Left colon (tissue), 2 donors: ENCODE results near the gene HBA2. TPM values are rescaled to one million over a fixed set of nuclear protein-coding genes. Genes with fewer than 3 reads are reported as not detected.
"Not testable (repeated sequence)": the region's sequence is repeated elsewhere in the genome, so short reads cannot be mapped to it uniquely, and the experiment has no call there.

Experiments used
- ATAC-seq: fragments of 200-7000 bp; cut with Tn5 transposase; one replicate; pipeline ENCODE4 v1.9.1; 2020; ENCODE audit warnings: mild to moderate bottlenecking, moderate library complexity
- DNase-seq, 2 donors: peaks; one replicate each; pipeline ENCODE4 v3.0.0-alpha.2; 2020
- intact Hi-C, 2 donors: fragments of 100-400 bp; cut with DNase I in 1 of 2; cut with micrococcal nuclease in 1 of 2; formaldehyde crosslinking; loops; one replicate each; pipeline versions ENCODE4 v1.11.2 to v1.14.0; 2022; cut with DNase I, micrococcal nuclease
- total RNA-seq, 2 donors: library from RNA; stranded (reverse); fragmentation: NEBNext Ultra II Directional; extraction: Animal tissue kit (Norgen Biotek cat#: 25700); gene quantifications; one replicate each; pipeline ENCODE4 v1.2.1, GENCODE V29; 2021
- donor health status: DM: no; HTN: no; CAD: no.
- donor health status: DM: yes; HTN: yes; CAD: no.

The HBA2 gene
- total RNA-seq, 2 donors from 2014 or later = 4.9 to 14.0 TPM

DNA sequence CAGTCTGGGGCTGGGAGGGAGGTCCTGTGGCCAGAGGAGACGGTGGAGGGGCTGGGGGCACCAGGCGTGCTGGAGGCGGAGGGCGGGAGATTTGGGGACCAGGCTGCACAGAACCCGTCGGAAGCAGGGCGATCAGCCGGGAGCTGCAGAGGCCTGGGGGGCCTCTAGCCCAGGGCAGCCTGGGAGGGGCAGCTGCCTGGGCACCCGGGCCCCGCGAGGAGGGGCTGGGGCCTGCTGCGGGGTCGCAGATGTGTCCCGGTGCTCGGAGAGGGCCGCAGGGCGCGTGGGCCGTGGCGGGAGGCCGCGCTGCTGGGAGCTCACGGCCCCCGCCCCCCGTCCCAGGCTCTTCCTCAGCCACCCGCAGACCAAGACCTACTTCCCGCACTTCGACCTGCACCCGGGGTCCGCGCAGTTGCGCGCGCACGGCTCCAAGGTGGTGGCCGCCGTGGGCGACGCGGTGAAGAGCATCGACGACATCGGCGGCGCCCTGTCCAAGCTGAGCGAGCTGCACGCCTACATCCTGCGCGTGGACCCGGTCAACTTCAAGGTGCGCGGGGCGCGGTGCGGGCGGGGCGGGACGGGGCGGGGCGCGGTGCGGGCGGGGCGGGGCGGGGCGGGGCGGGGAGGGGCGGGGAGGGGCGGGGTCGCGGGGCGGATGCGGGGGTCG is 19.0 kb upstream of the HBA2 start:
- DNase-seq, intact Hi-C loops: not testable (repeated sequence)
- ATAC-seq = peak; percentile 50

DNA sequence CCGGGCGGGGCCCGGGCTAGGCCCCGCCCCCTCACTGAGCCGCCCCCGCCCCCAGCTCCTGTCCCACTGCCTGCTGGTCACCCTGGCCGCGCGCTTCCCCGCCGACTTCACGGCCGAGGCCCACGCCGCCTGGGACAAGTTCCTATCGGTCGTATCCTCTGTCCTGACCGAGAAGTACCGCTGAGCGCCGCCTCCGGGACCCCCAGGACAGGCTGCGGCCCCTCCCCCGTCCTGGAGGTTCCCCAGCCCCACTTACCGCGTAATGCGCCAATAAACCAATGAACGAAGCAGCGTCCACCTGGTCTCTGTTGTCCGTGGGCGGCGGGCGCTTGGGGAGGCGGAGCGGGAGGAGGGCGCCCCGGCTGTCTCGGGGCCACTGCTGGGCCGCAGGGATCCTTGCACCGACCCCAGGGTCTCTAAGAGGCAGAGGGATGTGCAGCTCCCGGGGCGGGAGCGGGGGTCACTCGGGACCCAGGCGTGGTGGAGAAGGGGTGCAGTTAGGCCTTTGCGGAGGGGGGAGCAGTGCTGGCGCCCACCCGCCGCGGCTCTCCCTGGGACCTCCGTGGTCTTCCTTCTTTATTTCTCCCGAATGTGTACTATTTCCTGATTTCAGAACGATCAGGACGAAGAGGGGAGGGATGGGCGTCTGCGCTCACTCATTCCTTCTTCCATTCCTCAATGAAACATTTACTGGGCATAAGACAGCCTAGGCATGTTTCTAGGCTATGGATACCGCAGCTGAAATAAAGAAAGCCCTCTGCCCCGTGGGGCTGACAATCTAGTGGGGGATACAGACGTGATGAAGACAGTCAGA is 18.3 kb upstream of the HBA2 start:
- intact Hi-C loops = no loop called here
- DNase-seq = peak in 1 of 2 donors; percentile 11
- peak; percentile 33 for ATAC-seq

DNA sequence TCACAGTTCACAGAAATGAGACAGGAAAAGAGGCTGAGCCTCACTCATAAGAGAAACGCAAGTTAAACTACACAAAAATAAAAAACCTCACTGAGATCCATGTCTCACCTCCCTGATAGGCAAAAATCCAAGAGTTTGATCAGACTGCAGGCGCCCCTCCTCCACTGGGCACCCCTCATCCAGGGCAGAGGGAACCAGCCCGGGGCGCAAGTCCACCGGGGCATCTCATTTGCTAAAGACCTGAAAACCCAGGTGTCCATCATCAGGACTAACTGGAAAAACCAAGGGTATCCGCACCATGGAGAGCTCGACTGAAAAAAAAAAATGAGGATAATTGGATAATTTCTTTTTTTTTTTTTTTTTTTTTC is 17.7 kb upstream of the HBA2 start:
- intact Hi-C loops = no loop called here
- DNase-seq (no peak), ATAC-seq (no peak)

DNA sequence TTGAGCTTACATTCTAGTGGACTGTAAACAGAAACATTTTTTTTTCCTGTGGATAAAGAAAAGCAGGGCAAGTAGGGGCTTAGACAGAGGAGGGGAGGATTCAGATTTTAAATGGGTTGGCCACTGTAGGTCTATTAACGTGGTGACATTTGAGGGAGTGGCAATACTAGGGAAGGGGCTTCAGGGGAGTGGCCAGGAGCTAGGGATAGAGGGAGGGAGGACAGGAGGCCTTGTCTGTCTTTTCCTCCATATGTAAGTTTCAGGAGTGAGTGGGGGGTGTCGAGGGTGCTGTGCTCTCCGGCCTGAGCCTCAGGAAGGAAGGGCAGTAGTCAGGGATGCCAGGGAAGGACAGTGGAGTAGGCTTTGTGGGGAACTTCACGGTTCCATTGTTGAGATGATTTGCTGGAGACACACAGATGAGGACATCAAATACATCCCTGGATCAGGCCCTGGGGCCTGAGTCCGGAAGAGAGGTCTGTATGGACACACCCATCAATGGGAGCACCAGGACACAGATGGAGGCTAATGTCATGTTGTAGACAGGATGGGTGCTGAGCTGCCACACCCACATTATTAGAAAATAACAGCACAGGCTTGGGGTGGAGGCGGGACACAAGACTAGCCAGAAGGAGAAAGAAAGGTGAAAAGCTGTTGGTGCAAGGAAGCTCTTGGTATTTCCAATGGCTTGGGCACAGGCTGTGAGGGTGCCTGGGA is 13.4 kb upstream of the HBA2 start:
- intact Hi-C loops = no loop called here
- DNase-seq (no peak), ATAC-seq (no peak)

DNA sequence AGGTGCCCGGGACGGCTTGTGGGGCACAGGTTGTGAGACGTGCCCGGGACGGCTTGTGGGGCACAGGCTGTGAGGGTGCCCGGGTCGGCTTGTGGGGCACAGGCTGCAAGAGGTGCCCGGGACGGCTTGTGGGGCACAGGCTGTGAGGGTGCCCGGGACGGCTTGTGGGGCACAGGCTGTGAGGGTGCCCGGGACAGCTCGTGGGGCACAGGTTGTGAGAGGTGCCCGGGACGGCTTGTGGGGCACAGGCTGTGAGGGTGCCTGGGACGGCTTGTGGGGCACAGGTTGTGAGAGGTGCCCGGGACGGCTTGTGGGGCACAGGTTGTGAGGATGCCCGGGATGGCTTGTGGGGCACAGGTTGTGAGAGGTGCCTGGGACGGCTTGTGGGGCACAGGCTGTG is 12.4 kb upstream of the HBA2 start:
- intact Hi-C loops = not testable (repeated sequence)

DNA sequence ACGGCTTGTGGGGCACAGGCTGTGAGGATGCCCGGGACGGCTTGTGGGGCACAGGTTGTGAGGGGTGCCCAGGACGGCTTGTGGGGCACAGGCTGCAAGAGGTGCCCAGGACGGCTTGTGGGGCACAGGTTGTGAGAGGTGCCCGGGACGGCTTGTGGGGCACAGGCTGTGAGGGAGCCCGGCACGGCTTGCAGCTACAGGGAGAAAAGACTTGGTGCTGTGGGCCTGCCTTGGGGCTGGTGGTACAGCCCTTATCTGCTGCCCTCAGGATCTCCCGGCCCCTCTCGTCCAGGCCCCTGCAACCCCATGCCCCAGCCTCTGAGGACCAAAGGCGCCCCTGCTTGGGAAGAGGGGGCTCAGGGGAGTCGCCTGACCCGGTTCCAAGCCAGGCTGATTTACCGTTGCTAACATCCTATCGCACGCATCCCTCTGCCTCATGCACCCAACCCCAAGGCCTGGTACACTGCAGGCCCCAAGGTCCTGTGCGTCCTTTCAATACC is 11.9 kb upstream of the HBA2 start:
- no peak for DNase-seq
- intact Hi-C loops = no loop called here

More for the DNA sequence above, 12.4 kb upstream of the HBA2 start:
- ATAC-seq, DNase-seq: not testable (repeated sequence)

DNA sequence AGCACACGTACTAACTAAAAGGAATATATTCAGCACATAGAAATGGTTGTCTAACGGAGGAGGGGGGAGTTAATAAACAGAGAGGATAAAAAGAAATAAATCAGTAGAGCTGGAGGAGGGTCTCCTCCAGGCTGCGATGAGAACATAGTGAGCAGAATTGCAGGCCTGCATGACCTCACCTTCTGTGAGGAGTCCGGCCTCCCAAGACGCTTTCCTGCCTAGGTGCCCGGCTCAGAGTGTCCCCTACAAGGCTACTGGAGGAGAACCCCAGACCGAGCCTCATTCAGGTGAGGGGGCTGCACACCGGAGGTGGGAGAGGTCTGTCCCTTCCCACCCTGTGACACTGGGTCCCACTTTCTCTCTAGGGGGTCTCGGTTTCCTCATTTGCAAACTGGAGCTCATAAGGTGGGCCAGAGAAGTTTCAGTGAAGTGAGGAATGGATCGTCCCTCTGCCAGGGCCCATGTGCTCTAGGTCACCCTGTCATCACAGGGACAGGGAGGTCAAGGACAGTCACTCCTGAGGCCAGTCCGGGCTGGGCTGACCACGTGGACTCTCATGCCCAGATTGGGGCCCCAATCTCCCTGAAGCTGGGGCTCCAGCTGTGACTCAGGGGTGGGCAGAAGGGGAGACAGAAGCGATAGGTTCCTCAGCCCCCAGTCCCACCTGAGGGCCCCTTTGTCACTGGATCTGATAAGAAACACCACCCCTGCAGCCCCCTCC is 10.2 kb upstream of the HBA2 start:
- no peak for DNase-seq
- ATAC-seq = no peak
- intact Hi-C loops = no loop called here

More for the DNA sequence above, 11.9 kb upstream of the HBA2 start:
- ATAC-seq = no peak

DNA sequence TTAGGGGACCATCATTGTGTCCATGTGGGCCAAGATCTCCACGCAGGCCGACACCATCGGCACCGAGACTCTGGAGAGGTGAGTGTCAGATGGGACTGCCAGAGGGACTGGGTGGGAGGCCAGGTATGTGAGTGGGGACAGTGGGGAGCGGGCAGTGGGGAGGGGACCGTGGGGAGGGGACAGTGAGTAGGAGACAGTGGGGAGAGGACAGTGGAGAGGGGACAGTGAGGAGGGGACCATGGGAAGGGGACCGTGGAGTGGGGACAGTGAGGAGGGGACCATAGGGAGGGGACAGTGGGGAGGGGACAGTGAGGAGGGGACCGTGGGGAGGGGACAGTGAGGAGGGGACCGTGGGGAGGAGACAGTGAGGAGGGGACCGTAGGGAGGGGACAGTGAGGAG is 9.5 kb upstream of the HBA2 start:
- DNase-seq, ATAC-seq, intact Hi-C loops: not testable (repeated sequence)

DNA sequence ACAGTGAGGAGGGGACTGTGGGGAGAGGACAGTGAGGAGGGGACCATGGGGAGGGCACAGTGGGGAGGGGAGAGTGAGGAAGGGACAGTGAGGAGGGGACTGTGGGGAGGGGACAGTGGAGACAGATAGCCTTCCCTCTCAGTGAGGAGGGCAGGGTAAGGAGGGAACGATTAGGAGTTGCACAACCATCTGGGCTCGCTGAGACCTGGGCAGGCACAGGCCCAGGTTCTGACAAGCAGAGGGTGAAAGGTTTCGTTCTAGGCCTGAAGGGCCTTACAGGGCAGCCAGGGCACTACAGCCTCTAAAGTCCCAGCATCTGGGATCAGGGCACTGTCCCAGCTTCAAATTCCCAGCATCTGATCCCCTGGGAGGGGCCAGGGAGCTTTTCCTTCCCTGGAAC is 9.0 kb upstream of the HBA2 start:
- ATAC-seq, intact Hi-C loops: not testable (repeated sequence)
- DNase-seq = peak in 1 of 2 donors; percentile 17

DNA sequence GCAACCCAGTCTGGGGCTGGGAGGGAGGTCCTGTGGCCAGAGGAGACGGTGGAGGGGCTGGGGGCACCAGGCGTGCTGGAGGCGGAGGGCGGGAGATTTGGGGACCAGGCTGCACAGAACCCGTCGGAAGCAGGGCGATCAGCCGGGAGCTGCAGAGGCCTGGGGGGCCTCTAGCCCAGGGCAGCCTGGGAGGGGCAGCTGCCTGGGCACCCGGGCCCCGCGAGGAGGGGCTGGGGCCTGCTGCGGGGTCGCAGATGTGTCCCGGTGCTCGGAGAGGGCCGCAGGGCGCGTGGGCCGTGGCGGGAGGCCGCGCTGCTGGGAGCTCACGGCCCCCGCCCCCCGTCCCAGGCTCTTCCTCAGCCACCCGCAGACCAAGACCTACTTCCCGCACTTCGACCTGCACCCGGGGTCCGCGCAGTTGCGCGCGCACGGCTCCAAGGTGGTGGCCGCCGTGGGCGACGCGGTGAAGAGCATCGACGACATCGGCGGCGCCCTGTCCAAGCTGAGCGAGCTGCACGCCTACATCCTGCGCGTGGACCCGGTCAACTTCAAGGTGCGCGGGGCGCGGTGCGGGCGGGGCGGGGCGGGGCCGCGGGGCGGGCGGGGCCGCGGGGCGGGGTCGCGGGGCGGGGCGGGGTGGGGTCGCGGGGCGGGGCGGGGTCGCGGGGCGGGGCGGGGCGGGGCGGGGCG is 8.4 kb upstream of the HBA2 start:
- peak; percentile 45 for ATAC-seq
- intact Hi-C loops, DNase-seq: not testable (repeated sequence)

DNA sequence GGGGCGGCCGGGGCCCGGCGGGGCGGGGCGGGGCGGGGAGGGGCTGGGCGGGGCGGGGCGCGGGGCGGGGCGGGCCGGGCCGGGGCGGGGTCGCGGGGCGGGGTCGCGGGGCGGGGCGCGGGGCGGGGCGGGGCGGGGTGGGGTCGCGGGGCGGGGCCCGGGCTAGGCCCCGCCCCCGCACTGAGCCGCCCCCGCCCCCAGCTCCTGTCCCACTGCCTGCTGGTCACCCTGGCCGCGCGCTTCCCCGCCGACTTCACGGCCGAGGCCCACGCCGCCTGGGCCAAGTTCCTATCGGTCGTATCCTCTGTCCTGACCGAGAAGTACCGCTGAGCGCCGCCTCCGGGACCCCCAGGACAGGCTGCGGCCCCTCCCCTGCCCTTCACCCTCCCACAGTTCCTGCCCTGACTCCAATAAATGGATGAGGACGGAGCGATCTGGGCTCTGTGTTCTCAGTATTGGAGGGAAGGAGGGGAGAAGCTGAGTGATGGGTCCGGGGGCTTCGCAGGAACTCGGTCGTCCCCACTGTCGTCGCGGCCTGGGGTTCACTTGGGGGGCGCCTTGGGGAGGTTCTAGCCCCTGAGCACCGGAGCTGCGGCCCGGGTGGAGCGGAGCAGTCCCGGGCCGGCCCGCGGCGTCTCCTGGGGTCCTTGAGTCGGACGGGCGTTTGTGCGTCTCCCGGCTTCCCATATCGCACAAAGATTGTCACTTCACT is 7.7 kb upstream of the HBA2 start:
- no peak for ATAC-seq
- intact Hi-C loops = no loop called here
- no peak for DNase-seq

DNA sequence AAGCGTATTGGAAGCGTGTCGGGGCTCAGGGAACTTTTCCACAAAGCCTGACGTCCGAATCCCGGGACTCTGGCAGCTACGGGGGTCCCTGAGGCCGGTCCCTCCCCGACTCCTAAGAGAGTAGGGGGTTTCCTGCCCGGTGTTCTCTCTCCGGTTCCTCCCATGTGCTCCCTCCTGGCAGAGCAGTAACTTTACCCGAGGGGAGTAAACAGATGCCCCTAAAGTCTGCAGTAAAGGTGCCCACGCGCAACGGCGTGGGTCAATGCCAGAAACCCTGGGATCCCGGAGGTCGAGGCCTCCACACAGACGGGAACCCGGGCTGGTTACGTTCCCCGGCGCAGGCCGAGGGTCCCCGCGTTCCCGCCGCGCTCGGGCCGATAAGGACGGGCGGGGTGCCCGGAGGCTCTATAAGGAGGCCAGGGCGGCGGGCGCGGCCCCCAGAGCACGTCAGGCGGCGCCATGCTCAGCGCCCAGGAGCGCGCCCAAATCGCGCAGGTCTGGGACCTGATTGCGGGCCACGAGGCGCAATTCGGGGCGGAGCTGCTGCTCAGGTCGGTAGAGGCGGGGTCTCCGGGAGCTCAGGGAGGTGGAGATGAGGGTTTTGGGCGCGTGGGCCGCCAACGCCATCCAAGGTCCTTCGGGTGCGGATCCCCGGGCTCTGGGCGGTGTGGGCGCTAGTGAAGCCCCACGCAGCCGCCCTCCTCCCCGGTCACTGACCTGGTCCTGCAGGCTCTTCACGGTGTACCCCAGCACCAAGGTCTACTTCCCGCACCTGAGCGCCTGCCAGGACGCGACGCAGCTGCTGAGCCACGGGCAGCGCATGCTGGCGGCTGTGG is 6.9 kb upstream of the HBA2 start, which contains the start of gene HBM:
TSS of gene HBM (plus strand) at position 440 of the 836 bp plus-strand sequence. CDS start at position 460, 20 bp downstream.
- peak in 1 of 2 donors; percentile 19 for DNase-seq
- ATAC-seq = no peak

DNA sequence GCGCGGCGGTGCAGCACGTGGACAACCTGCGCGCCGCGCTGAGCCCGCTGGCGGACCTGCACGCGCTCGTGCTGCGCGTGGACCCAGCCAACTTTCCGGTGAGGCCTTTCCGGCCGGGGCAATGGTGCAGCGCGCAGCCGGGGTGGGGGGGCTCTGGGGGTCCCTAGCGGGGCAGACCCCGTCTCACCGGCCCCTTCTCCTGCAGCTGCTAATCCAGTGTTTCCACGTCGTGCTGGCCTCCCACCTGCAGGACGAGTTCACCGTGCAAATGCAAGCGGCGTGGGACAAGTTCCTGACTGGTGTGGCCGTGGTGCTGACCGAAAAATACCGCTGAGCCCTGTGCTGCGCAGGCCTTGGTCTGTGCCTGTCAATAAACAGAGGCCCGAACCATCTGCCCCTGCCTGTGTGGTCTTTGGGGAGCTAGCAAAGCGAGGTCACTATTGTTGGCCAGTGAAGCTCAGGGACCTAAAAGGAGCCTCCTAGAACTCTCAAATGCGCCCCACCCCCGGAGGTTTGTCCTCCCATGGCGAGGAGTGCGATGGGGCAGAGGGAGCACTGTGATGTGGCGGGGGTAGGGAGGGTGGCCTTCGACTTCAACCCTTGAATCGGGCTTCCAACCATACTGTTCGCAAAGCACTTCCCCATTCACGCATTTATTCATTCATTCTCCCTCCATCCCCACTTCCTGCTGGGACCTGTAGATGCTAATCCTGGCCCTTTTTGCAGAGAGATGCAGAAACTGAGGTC is 6.1 kb upstream of the HBA2 start:
- peak; percentile 20 for ATAC-seq
- intact Hi-C loops = no loop called here
- no peak for DNase-seq

More for the DNA sequence above, 6.9 kb upstream of the HBA2 start, which contains the start of gene HBM:
- intact Hi-C loops = no loop called here

DNA sequence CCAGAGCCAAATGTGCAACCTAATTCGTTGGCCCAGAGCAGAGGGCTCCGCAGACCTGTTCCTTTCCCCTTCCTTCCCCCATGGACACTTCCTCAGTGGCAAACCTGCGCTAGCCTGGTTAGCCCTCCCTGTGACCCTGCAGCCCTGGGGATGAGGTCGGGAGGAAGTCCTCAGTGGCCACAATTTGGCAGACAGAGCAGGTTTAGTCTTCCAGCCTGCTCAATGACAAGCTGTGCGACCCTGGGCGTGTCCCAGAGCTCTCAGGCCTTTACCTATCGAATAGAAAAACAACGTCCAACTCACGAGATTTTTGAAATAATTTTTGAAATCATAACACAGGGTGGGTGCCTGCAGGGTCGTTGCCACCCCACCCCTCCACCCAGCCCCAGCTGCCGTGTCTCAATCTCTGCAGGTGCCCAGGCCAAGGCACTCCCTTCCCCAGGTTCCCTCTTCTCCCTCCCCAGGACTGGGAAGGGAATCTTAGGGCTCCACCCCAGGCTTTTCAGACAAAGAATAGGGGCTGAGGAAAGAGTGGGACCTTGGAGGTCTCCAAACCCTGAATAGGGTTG is 5.5 kb upstream of the HBA2 start:
- DNase-seq = no peak
- no peak for ATAC-seq

DNA sequence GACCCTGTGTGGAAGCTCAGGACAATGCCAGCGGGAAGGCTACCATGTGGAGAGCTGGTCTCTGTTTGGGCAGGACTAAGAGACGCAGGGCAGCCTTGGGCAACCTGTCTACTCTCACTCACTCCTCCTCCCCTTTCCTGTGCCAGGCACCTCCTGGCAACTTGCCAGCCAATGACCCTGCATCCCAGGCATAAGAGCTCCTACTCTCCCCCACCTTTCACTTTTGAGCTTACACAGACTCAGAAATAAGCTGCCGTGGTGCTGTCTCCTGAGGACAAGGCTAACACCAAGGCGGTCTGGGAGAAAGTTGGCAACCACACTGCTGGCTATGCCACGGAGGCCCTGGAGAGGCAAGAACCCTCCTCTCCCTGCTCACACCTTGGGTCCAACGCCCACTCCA is 4.3 kb upstream of the HBA2 start:
- intact Hi-C loops = no loop called here
- no peak for ATAC-seq
- DNase-seq = no peak

More for the DNA sequence above, 5.5 kb upstream of the HBA2 start:
- intact Hi-C loops = no loop called here

DNA sequence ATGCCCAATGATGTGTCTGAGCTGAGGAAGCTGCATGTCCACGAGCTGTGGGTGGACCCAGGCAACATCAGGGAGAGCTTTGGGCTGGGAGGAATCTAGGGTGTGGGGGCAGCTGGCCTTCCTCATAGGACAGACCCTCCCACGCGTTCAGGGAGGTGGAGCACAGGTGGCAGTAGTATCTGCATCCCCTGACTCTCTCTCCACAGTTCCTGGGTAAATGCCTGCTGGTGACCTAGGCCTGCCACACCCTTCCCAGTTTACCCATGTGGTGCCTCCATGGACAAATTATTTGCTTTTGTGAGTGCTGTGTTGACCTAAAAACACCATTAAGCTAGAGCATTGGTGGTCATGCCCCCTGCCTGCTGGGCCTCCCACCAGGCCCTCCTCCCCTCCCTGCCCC is 3.7 kb upstream of the HBA2 start:
- DNase-seq (no peak), ATAC-seq (no peak)
- intact Hi-C loops = no loop called here
